Measurements from ENCODE around the gene NT5DC1.

Gene NT5DC1

DNA sequence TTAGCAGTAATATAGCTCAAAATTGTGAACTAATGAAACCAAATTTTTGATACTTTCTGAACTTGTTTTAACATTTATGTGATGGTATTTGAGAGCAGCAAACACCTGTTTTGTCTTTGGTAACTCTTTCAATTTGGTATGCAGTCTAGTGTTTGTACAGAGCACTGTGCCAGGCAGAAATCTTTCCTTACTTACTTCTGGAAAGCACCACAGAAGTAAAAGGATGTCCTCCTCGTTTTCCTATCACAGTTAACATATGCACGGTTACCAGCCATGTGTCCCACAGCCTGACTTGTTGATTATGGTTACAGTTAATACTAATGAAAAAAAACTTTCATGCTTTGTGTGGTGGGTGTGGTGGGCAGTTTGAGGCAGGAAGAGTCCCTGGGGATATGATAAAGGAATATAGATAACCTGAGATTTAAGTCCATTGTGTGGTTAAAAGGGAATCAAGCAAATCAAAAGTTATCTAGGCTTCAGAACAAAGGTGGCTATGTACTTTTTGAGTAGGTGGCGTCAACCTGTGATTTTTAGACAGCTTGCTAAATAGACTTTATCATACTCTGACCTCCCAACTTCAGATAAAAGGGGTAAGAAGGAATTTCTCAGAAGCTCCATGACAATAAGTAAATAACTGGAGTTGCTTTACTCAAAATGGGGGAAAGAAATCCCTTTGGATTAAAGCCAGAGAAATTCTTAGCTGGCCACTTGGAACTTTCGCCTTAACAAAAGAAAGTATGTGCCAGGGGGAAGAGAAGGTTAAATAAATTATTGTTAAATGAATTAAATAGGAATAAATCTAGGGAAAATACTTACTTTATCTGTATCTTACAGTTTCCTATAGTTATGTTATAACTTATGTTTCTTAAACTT is 45.4 kb downstream of the NT5DC1 start:
- no peak for DNase-seq

DNA sequence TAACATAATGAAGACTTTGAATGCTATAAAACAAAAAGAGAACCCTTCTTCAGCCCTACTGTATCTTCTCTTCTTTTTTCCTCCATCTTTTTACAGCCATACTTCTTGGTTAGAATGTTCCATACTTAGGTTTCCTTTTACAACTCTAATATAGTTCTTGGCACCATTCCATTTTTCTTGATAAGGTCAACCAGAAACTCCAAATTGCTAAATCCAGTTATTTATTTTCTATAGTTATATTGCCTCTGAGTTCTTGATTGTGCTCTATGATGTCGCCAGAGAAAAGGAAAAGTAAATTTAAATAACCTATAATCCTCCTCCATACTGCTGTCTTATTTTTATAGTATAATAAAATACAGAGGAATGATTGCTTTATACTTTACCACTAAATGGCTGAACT is 52.0 kb downstream of the NT5DC1 start:
- no peak for DNase-seq

DNA sequence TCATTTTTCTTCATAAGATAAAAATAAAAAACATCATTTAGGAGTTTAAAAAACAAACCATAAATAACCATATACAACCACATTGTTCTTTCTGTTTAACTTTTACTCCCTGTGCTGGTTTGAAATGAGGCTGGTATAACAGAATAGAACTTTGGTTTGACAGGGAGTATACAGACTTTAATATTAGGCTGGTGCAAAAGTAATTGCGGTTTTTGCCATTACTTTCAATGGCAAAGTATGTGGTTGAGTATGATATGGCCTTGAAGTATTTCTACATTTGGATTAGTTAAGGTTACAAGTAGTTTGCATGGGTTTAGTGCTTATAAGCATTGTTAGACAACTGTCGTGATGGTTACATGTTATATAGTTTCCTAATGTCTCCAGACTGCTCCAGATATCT is 54.2 kb downstream of the NT5DC1 start:
- no peak for DNase-seq

DNA sequence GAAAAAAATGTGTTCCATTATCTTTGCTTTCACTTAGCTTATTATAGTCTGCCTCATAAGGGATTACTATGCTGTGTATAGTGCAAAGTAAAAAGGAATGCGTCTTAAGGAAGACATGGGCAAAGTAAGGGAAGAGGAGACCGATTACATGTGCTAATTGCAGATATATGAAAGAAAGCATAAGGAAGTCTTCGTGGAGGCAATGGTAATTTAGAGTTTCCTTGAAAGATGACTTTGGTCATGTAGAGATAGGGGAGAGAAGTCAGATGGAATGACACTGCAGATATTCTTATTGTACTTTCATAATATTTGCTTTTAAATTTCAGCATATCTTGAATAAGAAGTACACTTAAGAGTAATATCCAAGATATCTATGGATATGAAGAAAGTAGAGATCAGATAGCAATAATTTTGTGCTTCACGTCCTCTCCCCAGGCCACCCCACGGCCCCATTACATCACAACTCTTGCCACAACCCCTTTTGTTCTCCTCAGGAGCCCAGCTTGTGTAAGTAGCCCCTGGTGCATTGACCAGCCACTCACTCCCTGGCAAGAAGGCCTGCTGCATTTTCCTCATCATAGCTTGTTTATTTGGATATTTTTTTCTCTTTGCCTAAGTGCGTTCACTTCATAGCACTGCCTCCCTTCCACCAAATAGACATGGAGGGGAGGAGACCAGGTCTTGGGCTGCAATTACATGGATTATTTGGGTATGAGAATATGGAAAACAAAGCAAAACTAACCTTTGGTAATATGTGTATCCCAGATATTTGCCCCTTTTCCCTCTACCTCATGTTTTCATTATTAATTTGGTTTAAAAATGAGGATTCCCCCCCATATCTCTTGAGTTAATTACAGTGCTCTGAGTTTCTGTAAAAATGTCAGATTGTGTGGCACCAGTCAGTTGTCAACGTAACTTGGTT is 56.0 kb downstream of the NT5DC1 start:
- no peak for DNase-seq

DNA sequence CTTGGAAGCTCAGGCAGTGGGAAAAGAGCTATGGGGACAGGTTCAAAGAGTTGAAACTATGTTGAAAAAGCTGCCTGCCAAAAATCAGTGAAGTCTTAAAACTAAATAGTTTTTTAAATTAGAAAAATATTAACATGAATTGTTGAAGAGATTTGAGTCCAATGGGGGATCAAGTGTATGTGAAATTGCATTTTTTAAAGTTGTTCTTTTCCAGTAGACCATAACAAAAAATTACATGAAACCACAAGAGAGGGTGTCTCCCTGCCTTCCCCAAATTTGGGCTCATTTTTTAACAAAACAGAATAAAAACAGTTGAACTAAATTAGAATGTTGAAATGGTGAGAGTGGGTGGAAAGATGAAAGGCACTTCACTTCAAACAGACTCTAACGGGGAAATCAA is 56.7 kb downstream of the NT5DC1 start:
- no peak for DNase-seq

DNA sequence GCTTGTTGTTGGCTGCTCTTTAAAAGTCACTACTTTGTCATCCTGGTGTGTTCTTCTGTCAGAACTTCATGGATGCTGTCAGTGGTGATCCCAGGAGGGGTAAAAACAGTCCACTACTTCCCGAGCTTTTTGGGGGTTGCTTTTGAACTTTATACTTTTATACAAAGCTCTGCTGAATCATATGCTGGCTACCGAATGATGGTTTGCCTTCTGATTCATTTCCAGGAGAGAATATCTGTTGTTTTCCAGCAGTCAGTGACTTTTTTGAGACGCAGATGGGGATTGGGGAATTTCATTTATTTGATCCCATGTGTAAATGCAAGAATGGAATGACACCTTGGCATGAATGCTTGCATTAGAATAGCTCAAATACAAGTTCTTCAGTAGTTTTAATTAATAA is 58.0 kb downstream of the NT5DC1 start:
- DNase-seq: no peak

DNA sequence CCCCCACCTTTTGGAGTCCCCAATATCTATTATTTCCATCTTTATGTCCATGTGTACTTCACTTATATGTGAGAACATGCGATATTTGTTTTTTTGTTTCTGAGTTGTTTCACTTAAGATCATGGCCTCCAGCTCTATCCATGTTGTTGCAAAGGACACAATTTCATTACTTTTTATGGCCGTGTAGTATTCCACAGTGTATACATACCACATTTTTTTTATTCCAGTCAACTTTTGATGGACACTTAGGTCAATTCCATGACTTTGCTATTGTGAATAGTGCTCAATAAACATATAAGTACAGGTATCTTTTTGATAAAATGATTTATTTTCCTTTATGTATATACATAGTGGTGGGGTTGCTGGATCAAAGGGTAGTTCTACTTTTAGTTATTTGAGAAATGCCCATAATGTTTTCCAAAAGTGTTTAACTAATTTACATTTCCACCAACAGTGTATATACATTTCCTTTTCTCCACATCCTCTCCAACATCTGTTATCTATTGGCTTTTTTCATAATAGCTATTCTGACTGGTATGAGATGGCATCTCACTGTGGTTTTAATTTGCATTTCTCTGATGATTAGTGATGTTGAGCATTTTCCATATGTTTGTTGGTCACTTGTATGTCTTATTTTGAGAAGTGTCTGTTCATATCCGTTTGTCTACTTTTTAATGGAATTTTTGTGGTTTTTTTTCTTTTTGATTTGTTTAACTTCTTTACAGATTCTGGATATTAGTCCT is 59.3 kb downstream of the NT5DC1 start:
- DNase-seq: no peak

DNA sequence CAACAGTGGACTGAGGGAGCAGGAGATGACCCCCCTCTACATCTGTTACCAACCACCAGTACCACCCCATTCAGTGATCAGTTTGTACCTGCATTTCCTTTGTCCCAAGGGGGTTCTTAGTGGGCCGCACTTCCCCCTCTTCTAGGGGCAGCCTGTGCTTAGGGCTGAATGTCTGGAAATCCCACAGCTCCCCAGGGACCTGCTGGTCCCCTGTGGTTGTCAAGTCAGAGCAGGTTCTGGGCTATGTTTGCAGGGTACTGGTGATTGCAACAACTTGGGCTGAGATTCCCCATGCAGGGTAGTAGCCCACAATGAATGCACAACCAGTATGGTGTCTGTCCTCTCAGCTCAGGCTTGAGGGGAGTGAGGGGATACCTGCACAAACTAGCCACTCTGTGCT is 64.9 kb downstream of the NT5DC1 start:
- DNase-seq: no peak

DNA sequence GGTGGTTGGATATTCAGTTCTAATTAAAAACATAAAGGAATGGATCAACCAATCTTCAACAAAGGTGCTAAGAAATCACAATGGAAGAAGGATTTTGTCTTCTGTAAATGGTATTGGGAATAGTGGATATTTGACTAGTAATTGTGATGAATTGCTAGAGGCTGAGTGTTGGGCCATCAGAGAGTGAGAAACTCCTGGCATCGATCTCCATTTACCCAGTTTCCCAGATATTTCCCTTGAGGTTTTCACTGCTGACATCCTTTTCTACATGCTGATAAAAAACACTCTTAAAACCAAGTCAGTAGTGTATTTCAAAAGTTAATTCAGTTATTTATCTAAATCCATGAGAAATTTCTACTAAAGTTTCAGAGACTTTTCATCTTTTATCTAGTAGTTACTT is 65.7 kb downstream of the NT5DC1 start:
- DNase-seq: no peak

DNA sequence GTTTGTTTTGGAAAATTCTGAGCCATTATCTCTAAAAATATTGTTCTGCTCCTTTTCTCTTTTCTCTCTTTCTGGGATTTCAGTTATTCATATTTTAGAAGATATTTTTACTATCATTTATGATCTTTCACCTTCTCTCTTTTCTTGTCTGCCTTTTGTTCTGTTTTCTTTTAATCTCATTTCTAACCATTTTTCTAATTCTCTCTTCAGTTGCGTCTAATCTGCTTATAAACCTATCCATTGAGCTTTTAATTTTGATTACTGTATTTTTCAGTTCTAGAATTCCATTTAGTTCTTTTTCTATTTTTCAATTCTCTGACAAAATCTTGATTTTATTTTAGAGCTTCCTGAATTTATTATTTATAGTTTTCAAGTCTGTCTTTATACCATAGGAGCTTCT is 67.5 kb downstream of the NT5DC1 start:
- DNase-seq: no peak

DNA sequence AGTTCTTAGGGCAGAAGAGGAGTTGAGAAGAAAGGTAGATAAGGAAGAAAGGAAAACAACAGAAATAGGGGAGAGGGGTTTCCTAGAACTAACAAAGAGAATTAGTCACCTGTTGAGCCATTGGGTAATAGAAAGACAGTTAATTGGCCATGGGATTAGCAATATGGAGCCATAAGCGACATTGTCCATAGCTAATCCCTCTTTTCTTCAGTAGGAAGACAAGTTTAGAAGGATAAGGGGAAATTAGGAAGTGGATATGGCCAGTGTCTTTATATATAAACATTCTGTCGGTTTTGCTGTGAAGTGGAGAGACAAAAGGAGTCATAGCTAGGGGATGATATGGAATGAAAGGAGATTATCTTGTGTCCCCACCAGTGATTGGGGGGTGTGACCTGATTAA is 69.2 kb downstream of the NT5DC1 start:
- no peak for DNase-seq

DNA sequence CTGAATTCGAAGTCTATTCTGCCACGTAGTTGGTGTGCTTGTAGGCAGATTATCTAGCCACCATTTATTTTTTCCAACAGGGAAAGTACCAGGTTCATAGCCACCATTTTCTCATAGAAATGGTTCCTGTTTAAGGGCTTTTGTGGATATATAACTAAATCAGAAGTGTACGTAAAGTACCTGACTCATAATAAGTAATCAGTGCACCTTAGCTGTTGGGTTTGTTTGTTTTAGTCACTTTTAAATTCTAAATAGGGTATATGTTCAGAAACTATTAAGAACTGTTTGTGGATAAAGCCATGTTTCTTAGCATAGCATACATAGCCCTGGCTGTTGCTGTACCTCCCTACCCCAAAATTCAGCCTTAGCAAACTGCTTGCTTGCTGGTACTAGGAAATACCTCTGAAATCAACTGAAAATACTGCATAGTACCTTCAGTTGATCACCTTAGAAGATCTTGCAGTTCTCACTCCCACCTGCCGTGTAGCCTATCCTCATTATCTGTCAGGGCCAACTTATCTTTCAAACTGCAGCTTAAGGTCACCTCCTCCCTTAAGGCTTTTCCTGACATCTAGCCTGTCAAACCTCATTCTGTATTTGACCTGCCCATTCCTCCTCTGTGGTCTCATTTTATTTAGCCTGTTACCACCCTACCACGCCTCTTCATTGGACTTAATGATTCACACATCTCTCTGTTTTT is 69.9 kb downstream of the NT5DC1 start:
- DNase-seq: no peak

DNA sequence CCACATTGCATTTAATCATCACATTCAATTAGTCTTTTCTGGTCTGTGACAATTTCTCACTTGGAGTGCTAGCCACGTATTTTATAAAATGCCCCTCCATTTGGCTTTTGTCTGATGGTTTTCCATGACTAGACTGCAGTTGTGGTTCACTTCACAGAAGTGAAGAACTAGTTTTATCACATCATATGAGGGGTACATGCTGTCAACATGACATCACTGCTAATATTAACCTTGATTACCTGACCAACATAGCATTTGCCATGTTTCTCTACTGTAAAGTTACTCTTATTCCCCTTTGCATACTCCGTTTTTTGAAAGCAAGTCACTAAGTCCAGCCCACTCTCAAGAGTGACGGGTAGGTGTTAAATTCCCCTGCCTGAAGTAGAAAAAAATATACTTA is 73.3 kb downstream of the NT5DC1 start:
- no peak for DNase-seq

DNA sequence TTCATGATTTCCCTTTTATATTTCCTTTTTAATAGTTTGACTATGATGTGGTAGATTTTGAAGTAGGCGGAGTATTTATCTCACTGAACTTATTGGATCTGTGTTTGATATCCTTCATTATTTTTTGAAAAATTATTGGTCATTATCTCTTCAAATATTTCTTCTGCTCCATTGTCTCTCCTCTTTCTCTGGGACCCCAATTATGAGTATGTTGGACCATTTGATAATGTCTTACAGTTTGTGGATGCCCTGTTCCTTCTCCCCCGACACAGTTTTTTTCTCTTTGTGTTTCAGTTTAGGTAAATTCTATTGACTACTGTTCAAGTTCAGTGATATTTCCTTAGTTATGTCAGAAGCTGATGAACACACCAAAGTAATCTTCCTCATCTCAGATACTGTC is 74.7 kb downstream of the NT5DC1 start:
- no peak for DNase-seq

DNA sequence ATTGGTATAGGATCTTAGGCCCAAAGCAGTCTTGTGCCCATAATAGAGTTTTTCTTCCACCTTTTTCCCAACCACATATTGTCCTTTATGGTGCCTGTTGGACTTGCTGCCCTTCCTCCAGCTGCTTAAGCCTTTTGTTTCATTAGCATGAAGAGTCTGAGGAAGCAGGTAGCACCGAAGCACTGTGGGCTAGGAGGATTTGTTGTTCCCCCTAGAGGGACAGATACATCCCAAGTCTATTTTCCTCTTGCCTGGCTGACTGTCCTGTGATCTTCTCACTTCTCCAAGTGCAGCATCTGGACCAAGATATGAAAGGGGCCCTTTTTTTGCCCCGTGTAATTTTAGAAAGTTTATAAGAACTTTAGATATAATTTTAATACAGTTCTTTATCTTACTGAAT is 75.9 kb downstream of the NT5DC1 start:
- DNase-seq: no peak

DNA sequence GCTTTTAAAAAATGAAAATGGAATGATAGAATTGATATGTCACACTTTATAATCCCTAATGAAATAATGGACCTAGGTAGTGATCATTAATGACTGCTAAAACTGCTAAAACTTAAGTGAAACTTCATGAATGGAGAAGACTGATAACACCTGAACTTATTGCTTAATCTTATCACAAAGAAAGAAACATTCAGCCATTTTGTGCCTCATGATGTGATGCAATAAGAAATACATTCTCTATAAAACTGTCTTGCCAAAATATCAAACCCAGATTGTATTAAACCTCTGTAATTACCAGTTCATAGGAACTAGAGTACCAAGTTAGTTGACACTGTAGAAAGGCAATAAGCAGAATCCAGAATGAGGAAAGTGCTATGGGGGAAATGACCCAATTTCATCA is 79.7 kb downstream of the NT5DC1 start:
- DNase-seq: no peak

DNA sequence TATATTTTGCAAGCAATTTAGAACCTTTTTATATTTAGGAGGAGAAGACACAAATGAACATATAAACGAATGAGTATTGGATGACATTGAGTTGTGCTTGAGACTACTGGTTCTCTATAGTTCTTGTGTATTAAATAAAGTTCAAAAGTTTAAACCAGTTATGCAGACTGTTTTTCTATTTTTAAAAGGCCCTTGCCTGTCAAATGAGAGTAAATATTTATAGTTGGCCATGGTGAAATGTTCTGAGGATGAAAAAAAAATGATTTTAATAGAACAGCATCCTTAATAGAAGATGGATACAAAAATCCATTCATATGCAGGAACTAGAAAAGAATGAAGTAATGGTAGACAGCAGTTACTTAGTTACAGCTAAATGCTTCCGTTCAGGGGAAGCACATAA is 88.8 kb downstream of the NT5DC1 start:
- no peak for DNase-seq

DNA sequence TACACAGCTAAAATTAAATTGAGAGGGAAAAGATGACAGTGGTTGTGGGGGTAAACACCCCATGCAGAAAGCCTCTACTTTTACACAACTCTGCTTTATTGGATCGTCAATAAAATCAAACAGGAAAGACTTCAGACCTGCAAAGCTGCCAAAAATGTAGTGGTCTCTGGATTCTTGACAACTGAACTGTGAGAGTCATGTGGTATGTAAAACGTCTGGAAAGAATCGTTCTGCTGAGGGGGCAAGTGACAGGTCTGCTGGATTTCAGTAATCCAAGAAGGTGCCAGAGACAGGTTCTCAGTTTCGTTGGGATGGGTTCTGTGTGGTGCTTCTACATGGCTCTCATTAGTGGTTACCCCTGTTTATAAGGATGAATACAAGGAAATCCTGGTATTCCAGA is 89.9 kb downstream of the NT5DC1 start:
- no peak for DNase-seq

DNA sequence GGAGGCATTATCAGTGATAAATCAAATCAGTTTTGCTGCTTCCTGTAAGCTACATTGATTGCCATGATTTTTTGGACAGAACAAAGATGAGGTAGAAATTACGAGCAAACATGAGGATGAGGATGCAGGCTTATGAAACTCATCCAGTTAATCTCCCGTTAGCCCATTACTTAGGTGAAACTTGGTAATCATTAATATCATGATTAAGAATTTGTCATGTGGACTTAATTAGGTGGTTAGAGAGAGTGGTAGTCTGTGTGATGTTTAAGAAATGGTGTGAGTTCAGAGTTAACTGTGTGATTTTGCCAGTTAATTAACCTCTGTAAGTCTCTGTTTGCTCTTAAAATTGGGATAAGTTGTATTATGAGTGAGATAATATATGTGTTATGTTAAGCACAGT is 91.2 kb downstream of the NT5DC1 start:
- no peak for DNase-seq

DNA sequence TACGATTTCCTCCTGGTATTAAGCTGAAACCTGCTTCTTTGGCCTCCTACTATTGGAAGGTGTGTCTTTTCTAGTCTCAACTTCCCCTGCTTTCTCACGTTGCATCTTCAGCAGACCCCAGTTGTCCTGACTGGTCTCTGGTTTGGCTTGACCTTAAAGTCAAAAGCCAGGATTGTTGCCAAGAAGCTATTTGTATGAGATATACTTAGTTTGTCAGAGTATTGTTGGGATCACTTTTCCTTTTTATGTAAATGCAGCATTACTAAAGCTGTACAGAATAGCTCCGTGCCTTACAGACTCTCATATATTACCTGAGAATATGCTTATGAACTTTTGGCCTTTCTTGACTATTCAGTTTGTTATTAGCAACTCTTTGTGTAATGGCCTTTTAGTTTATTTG is 92.1 kb downstream of the NT5DC1 start:
- DNase-seq: no peak

DNA sequence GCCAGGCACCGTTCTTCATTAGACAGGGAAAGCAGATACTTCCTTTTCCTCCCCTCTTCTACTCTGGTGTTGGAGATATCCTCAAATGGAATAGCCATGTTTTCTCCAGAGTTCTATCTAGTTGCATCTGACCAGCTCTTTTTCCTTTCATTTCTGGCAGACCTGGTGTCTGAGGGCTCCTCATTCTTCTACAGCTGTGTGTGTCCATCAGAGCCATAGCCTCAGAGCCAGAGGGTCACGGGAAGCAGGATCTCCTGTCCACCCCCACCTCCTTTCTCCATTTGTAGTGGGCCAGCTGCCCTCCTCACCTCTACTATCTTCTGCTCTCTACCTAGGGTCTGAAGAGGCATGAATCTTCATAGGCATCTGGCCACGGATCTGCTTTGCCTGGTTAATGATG is 96.2 kb downstream of the NT5DC1 start:
- DNase-seq: no peak

DNA sequence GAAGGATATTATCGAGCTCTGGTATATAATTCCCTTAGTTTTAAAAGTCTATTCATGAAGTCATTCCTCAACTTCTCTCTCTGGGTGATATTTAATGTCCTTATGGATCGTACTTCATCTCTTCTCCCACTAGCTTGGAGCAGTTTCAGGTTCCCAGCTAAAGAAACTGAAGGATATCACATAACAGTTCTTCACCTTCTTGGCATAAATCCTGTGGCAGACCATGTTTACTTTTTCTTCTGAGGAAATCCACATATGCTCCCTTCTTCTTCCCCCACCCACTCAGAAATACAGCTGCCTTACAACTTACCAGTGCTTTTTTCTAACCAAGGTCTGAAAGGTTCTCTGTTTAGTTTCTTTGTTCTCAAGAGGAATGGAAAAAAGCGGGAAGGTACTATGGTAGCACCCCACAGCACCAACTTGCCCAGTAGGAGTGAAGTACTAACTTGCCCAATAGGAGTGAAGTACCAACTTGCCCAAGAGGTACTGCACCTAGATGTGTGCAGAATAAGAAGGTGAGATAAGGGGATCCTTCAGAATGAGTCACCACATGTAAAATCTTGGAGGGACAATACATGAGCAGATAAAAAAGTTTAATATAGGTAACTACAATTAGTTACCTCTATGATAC is 100.1 kb downstream of the NT5DC1 start:
- DNase-seq: no peak

All from activated CD4-positive, alpha-beta T cell treated with anti-CD3 and anti-CD28 coated beads, Interleukin-2, amount 50 U/mL, for 1 hour (primary cell).